T-helper 2 cell treated with Interferon-gamma antibody and Interleukin-4, amounts not matched to agents 5 μg/mL and 100 μg/mL, for 36 hours (primary cell): ENCODE data around the gene ZNF529.
A peak's percentile ranks its signal among the peaks of the same experiment; 100 is the strongest.
"Not testable (repeated sequence)": the region's sequence is repeated elsewhere in the genome, so short reads cannot be mapped to it uniquely, and the experiment has no call there.

Experiments used
- DNase-seq: peaks from one replicate; pipeline ENCODE4 v3.0.0; 2021; ENCODE audit warnings: low spot score
- H3K27ac Mint-ChIP-seq: one replicate; pipeline ENCODE4 v1.8.0; 2021; ENCODE audit warnings: mild to moderate bottlenecking, mixed read lengths
- H3K27me3 Mint-ChIP-seq: one replicate; pipeline ENCODE4 v1.8.0; 2021; ENCODE audit warnings: low read depth, mixed read lengths
- H3K36me3 Mint-ChIP-seq: one replicate; pipeline ENCODE4 v1.8.0; 2021; ENCODE audit warnings: low read depth, mixed read lengths
- H3K4me1 Mint-ChIP-seq: one replicate; pipeline ENCODE4 v1.8.0; 2021; ENCODE audit warnings: low read depth, mixed read lengths
- H3K4me3 Mint-ChIP-seq: one replicate; pipeline ENCODE4 v1.8.0; 2022; ENCODE audit warnings: mild to moderate bottlenecking, moderate library complexity, mixed read lengths
- H3K9me3 Mint-ChIP-seq: one replicate; pipeline ENCODE4 v1.8.0; 2021; ENCODE audit warnings: mixed read lengths

Gene ZNF529

GRCh38 chr19:36573020-36573894 is at the start of gene ZNF529:
Gene ZNF529, minus strand, starts transcription at chr19:36573292. Its CDS starts 946 bp downstream, at chr19:36572346.
- Mint-ChIP-seq H3K27ac (peak within 1 kb of the TSS; percentile 99), H3K4me1 (peaks cover 24% of the 10 kb centered on the region)

DNA sequence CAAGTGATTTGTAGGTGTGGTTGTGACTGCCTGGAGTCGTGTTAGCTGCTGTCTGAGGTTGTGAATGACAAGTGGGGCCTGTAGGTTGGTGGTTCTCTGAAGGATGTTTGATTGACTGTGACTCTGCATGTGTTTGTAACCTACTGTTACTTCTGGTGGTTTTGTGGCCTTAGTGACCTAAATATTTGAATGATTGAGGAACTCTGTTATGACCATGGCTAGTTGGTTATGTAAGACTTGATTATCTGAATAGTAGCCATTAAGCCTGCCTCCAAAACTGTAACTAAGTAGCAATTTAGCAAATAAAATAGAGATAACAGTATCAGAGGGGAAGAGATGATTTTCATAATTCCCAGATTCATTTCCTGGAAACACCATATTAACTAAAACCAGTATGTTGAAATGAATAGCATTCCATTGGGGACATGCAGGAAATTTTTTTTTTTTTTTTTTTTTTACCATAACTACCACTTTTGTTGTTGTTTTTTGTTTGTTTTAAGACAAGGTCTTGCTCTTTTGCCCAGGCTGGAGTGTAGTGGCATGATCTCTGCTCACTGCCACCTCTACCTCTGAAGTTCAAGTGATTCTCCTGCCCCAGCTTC is 32.9 kb upstream of the ZNF529 start:
- no peaks in the 10 kb centered on the region for H3K27me3 Mint-ChIP-seq
- H3K36me3 Mint-ChIP-seq, result peaks cover 52% of the 10 kb centered on the region
- peaks cover 21% of the 10 kb centered on the region for H3K4me1 Mint-ChIP-seq

More at GRCh38 chr19:36573020-36573894, at the start of gene ZNF529:
- Mint-ChIP-seq H3K9me3 (peaks cover 31% of the 10 kb centered on the region), H3K4me3 (peak within 1 kb of the TSS; percentile 98), H3K36me3 (peaks cover 76% of the 10 kb centered on the region), H3K27me3 (no peaks in the 10 kb centered on the region)
- DNase-seq, result peak; percentile 90

DNA sequence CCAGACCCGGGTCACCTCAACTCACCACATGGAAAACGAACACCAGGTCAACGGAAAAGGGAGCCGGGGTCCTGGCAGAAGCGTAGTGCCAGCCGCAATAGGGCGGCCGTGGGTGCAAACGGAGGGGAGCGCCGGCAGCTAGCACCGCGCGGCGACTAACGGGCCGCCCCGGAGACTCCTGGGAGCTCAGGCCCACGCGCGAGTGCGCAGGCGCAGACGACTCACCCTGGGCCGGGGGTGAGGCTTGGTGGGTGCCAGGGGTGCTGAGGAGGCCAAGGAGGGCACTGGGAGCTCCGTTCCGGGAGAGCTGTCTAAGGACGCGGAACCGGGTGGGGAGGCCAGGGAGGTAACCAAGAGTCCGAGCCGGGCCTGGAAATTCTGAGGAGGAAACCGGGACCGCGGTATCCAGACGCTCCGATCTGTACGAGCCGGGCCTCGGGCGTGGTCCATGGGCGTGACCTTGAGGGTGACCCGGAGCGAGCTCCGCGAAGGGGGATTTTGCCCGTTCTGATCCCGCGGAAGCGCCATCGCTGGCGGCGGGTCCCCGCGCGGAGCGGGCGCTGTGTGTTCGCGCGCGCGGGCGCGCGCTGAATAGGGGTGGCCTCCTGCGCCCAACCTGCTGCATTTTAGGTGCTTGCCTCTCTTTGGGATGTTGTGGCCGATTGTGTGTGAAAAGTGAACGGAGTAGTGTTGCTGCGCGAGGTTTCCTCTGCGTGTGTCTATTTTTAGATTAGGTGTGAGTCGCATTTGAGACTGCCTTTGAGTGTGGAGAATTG is 32.2 kb upstream of the ZNF529 start, which contains the start of gene ZNF382:
Gene ZNF382 (plus strand): TSS at position 213 of the 776 bp plus-strand sequence. CDS start 4,602 bp downstream, outside the sequence.
- Mint-ChIP-seq H3K36me3 (peaks cover 47% of the 10 kb centered on the region), H3K27ac (peak within 1 kb of the TSS; percentile 92), H3K9me3 (peaks cover 38% of the 10 kb centered on the region), H3K4me1 (peaks cover 21% of the 10 kb centered on the region), H3K27me3 (no peaks in the 10 kb centered on the region), H3K4me3 (peak within 1 kb of the TSS; percentile 86)
- peak; percentile 88 for DNase-seq

More for the DNA sequence above, 32.9 kb upstream of the ZNF529 start:
- Mint-ChIP-seq H3K4me3 (peak overlapping the region; percentile 86), H3K27ac (peak overlapping the region; percentile 92), H3K9me3 (peaks cover 33% of the 10 kb centered on the region)
- DNase-seq, result no peak

- Mint-ChIP-seq H3K9me3 (peaks cover 38% of the 10 kb centered on the region), H3K27me3 (no peaks in the 10 kb centered on the region), H3K27ac (peak overlapping the region; percentile 92), H3K4me1 (peaks cover 21% of the 10 kb centered on the region), H3K4me3 (peak overlapping the region; percentile 86), H3K36me3 (peaks cover 41% of the 10 kb centered on the region)
- peak; percentile 86 for DNase-seq
These were observed 31.6 kb upstream of the ZNF529 start for GRCh38 chr19:36604656-36605100.

DNA sequence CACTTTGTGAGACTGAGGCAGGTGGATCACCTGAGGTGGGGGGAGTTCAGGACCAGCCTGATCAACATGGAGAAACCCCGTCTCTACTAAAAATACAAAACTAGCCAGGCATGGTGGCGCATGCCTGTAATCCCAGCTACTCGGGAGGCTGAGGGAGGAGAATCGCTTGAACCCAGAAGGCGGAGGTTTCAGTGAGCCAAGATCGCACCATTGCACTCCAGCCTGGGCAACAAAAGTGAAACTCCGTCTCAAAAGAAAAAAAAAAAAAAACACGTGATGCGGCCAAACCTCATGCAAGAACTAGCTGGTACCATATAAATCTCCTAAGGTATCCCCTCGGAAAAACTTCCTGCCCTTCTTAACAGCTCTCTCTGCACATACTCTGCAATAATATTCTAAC is 29.6 kb upstream of the ZNF529 start:
- Mint-ChIP-seq H3K36me3 (peaks cover 29% of the 10 kb centered on the region), H3K9me3 (peaks cover 35% of the 10 kb centered on the region), H3K4me1 (peaks cover 21% of the 10 kb centered on the region)
- not testable (repeated sequence) for DNase-seq, H3K4me3 Mint-ChIP-seq, H3K27me3 Mint-ChIP-seq, H3K27ac Mint-ChIP-seq

GRCh38 chr19:36579255-36579654 is 6.2 kb upstream of the ZNF529 start:
- H3K27ac Mint-ChIP-seq, result no peak overlapping the region
- peaks cover 6% of the 10 kb centered on the region for H3K4me1 Mint-ChIP-seq
- H3K36me3 Mint-ChIP-seq, result peaks cover 80% of the 10 kb centered on the region
- no peak overlapping the region for H3K4me3 Mint-ChIP-seq
- H3K9me3 Mint-ChIP-seq, result peaks cover 46% of the 10 kb centered on the region
- no peak for DNase-seq
- no peaks in the 10 kb centered on the region for H3K27me3 Mint-ChIP-seq

DNA sequence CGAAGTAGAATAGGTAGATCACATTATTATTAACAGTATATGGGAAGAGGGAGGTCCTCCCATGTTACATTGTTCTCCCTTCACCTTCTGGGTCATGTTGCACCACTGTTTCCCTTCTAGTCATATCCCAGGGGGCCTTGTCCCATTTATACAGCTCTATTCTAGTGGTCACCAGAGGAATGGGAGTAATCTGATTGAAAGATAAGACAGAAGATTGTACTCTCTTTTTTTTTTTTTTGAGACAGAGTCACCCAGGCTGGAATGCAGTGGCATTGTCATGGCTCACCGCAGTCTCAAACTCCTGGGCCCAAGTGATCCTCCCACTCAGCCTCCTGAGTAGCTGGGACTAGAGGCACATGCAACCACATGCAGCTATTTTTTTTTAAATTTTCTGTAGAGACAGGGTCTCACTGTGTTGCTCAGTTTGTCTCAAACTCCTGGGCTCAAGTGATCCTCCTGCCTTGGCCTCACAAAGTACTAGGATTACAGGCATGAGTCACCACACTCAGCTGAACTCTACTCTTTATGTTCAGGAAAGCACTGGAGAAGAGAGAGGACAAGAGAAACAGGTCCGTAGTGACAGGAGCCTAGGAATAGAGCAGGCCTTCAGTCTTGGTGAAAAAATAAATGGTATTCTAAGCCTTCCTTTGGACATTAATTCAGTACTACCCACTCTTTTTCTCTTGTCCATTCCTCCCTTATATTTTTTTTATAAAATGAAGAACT is 4.3 kb upstream of the ZNF529 start:
- peaks cover 81% of the 10 kb centered on the region for H3K36me3 Mint-ChIP-seq
- DNase-seq, result no peak
- H3K4me1 Mint-ChIP-seq, result peaks cover 16% of the 10 kb centered on the region

DNA sequence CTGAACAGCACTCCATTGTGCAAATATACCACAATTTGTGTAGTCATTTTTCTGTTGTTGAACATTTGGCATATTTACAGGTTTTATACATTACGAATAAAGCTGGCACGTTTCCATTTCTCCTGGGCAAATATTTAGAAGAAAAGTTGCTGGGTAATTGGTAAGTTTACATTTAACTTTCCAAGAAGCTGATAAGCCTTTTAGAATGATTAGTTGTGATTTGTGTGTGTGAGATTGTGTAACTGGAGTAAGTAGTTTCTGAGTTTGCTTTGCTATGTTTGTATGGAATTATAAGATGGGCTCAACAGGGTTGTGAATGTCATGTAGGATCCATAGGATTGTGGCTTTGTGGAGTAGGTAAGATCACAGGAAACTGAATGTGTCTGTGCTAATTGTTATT is 1.6 kb upstream of the ZNF529 start:
- Mint-ChIP-seq H3K27ac (peak overlapping the region; percentile 29), H3K27me3 (no peaks in the 10 kb centered on the region), H3K36me3 (peaks cover 74% of the 10 kb centered on the region), H3K4me1 (peaks cover 24% of the 10 kb centered on the region), H3K4me3 (peak overlapping the region; percentile 98), H3K9me3 (peaks cover 30% of the 10 kb centered on the region)
- no peak for DNase-seq

More for the DNA sequence above, 4.3 kb upstream of the ZNF529 start:
- Mint-ChIP-seq H3K4me3 (no peak overlapping the region), H3K27me3 (no peaks in the 10 kb centered on the region), H3K27ac (no peak overlapping the region), H3K9me3 (peaks cover 40% of the 10 kb centered on the region)

DNA sequence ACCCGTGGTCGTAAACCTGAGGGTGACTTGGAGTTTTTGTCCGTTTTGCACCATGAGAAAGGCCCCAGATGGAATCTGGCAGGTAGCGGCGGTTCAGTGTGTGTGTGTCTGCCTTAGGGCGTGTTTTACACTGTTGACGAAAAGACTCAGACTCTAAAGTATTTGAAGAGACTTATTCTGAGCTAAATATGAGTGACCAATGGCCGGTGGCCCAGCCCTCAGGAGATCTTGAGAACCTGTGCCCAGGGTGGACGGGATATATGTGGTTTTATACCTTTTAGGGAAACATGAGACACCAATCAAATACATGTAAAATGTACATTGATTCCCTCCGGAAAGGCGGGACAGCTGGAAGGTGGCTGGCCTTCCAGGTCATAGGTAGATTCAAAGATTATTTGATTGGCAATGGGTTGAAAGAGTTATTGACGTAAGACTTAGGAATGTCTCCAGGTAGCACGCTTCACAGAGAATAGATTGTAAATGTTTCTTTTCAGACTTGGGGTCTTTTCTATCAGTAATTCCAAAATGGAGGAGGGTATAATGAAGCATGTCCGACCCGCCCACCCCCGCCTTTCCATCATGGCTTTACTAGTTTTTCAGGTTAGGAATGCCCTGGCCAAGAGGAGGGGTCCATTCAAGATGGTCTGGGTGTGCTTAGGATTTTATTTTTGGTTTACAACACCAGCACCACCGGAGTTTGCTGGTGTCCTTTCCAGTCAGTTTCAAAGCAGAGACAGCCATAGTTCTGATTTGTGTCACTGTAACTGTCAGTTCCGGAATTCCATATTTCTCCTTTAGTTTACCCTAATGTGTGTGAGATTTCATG is 1.0 kb upstream of the ZNF529 start:
- peak; percentile 4 for DNase-seq
- Mint-ChIP-seq H3K27me3 (no peaks in the 10 kb centered on the region), H3K36me3 (peaks cover 75% of the 10 kb centered on the region), H3K9me3 (peaks cover 26% of the 10 kb centered on the region), H3K27ac (peak overlapping the region; percentile 99), H3K4me3 (peak overlapping the region; percentile 98), H3K4me1 (peaks cover 24% of the 10 kb centered on the region)

GRCh38 chr19:36572593-36573019 is 486 bp downstream of the ZNF529 start:
- DNase-seq, result no peak
- Mint-ChIP-seq H3K36me3 (peaks cover 80% of the 10 kb centered on the region), H3K27ac (peak overlapping the region; percentile 99), H3K27me3 (no peaks in the 10 kb centered on the region), H3K4me1 (peaks cover 24% of the 10 kb centered on the region), H3K4me3 (peak overlapping the region; percentile 98), H3K9me3 (peaks cover 37% of the 10 kb centered on the region)

GRCh38 chr19:36564391-36564790 is 8.7 kb downstream of the ZNF529 start:
- peaks cover 71% of the 10 kb centered on the region for H3K9me3 Mint-ChIP-seq
- no peaks in the 10 kb centered on the region for H3K4me1 Mint-ChIP-seq
- peaks cover 74% of the 10 kb centered on the region for H3K36me3 Mint-ChIP-seq
- no peaks in the 10 kb centered on the region for H3K27me3 Mint-ChIP-seq
- no peak for DNase-seq
- no peak overlapping the region for H3K4me3 Mint-ChIP-seq
- no peak overlapping the region for H3K27ac Mint-ChIP-seq

DNA sequence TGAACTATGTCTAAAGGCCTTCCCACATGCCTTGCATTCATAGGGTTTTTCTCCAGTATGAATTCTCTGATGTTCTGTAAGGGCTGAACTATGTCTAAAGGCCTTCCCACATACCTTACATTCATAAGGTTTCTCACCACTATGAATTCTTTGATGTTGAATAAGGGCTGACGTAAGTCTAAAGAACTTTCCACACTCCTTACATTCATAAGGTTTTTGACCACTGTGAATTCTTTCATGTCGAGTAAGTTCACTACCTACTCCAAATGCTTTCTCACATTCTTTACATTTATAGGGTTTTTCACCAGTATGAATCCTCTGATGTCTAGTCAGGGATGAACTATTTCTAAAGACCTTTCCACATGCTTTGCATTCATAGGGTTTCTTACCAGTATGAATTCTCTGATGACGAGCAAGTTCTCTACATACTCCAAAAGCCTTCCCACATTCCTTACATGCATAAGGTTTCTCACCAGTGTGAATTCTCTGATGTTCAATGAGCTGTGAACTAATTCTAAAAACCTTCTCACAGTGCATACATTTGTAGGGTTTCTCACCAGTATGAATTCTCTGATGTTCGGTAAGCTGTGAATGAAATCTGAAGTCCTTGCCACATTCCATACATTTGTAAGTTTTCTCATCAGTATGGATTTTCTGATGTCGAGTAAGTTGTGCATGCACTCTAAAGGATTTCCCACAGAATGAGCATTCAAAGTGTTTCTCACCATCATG is 25.9 kb downstream of the ZNF529 start:
- DNase-seq, result no peak
- H3K4me1 Mint-ChIP-seq, result no peaks in the 10 kb centered on the region
- H3K27me3 Mint-ChIP-seq, result no peaks in the 10 kb centered on the region
- peaks cover 80% of the 10 kb centered on the region for H3K36me3 Mint-ChIP-seq
- H3K27ac Mint-ChIP-seq, result no peak overlapping the region
- no peak overlapping the region for H3K4me3 Mint-ChIP-seq
- H3K9me3 Mint-ChIP-seq, result peaks cover 86% of the 10 kb centered on the region
